ENCODE measurements around the gene SPN. TPM values are rescaled to one million over a fixed set of nuclear protein-coding genes. Genes with fewer than 3 reads are reported as not detected.
"Not testable (repeated sequence)": the region's sequence is repeated elsewhere in the genome, so short reads cannot be mapped to it uniquely, and the experiment has no call there.

The SPN gene
- polyA plus RNA-seq, 1 of the 3 experiments (the other 2 are of a cell fraction): 0.10 TPM

DNA sequence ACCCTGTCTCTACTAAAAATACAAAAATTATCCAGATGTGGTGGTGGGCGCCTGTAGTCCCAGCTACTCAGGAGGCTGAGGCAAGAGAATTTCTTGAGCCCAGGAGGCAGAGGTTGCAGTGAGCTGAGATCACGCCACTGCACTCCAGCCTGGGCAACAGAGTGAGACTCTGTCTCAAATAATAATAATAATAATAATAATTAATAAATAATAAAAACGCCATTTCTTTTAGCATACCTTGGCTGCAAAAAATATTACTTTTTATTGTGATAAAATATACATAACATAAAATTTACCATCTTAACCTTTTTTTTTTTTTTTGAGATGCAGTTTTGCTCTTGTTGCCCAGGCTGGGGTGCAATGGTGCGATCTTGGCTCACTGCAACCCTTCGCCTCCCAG, 39.8 kb upstream of the SPN start:
- H3K27me3 ChIP-seq (ENCODE audit: insufficient read depth); H3K9me3 ChIP-seq; H2AFZ ChIP-seq (ENCODE audit: low read depth); CTCF ChIA-PET; POLR2A ChIA-PET; H3K36me3 ChIP-seq (replicated peaks in 1 of 2; ENCODE audit: control insufficient read depth in 1 of 2, insufficient read depth in 2 of 2, low read length in 1 of 2); H3F3A ChIP-seq (replicated peaks; ENCODE audit: insufficient read depth); H3K4me1 ChIP-seq (ENCODE audit: control insufficient read depth in 1 of 2, insufficient read depth in 2 of 2, low read depth in 1 of 2, low read length in 1 of 2); H3K27ac ChIP-seq (ENCODE audit: low read depth in 2 of 2, low read length in 1 of 2); H4K20me1 ChIP-seq (ENCODE audit: insufficient read depth); H3K4me2 ChIP-seq; H3K9me2 ChIP-seq; DNase-seq; H3K4me3 ChIP-seq (ENCODE audit: low read depth in 2 of 2, low read length in 1 of 2); H3K9ac ChIP-seq; H3K79me2 ChIP-seq (ENCODE audit: insufficient read depth): not testable (repeated sequence)
- WGBS (ENCODE audit: low lambda C conversion rate): 94% methylated on average over 4 of the region's 5 CpGs

DNA sequence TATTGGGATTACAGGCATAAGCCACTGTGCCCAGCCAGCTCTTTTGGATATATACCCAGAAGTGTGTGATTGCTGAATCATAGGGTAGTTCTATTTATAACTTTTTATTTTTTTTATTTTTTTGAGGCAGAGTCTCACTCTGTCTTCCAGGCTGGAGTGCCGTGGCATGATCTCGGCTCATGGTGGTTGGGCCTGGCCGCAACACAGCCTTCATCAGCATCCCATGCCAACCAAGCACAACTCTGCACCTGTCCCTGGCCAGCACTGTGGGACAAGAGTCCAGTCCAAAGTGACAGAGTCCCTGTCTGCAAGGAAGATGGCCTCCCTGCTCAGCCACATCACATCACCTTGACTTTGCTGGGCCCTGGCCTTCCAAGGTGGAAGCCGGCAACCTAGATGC, 37.9 kb upstream of the SPN start:
- H3K27ac ChIP-seq (ENCODE audit: low read depth in 2 of 2, low read length in 1 of 2); H3K36me3 ChIP-seq (replicated peaks in 1 of 2; ENCODE audit: control insufficient read depth in 1 of 2, insufficient read depth in 2 of 2, low read length in 1 of 2); H3K4me2 ChIP-seq; H3K27me3 ChIP-seq (ENCODE audit: insufficient read depth); CTCF ChIA-PET; H3K9me2 ChIP-seq; H3K4me3 ChIP-seq (ENCODE audit: low read depth in 2 of 2, low read length in 1 of 2); H2AFZ ChIP-seq (ENCODE audit: low read depth); H3K4me1 ChIP-seq (ENCODE audit: control insufficient read depth in 1 of 2, insufficient read depth in 2 of 2, low read depth in 1 of 2, low read length in 1 of 2); POLR2A ChIA-PET; H3K79me2 ChIP-seq (ENCODE audit: insufficient read depth); H4K20me1 ChIP-seq (ENCODE audit: insufficient read depth); H3F3A ChIP-seq (replicated peaks; ENCODE audit: insufficient read depth); DNase-seq; H3K9me3 ChIP-seq; H3K9ac ChIP-seq: not testable (repeated sequence)
- WGBS (ENCODE audit: low lambda C conversion rate): 69% methylated on average over 3 of the region's 4 CpGs

DNA sequence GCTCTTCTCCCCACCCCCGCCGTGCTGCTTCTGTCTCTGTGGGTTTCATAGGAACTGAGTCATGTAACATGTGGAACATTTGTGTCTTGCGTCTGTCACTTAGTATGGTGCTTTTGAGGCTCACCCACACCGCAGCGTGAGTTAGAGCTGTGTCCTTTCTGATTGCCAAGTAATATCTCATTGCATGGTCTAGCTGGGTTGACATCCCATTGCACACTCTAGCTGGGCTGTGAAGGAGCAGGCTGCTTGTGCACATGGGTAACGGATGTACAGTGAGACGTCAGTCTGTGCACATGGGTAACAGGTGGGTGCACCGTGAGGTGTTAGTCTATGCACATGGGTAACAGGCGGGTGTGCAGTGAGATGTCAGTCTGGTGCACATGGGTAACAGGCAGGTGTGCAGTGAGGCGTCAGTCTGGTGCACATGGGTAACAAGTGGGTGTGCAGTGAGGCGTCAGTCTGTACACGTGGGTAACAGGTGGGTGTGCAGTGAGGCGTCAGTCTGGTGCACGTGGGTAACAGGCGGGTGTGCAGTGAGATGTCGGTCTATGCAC, 36.2 kb upstream of the SPN start:
- H3K27me3 ChIP-seq (ENCODE audit: insufficient read depth); H3K9me3 ChIP-seq; H3K4me2 ChIP-seq; H3K4me3 ChIP-seq (ENCODE audit: low read depth in 2 of 2, low read length in 1 of 2); H3K9ac ChIP-seq; H3F3A ChIP-seq (replicated peaks; ENCODE audit: insufficient read depth); H3K79me2 ChIP-seq (ENCODE audit: insufficient read depth); H3K27ac ChIP-seq (ENCODE audit: low read depth in 2 of 2, low read length in 1 of 2); H2AFZ ChIP-seq (ENCODE audit: low read depth); H3K36me3 ChIP-seq (replicated peaks in 1 of 2; ENCODE audit: control insufficient read depth in 1 of 2, insufficient read depth in 2 of 2, low read length in 1 of 2); H4K20me1 ChIP-seq (ENCODE audit: insufficient read depth); CTCF ChIA-PET; DNase-seq; H3K4me1 ChIP-seq (ENCODE audit: control insufficient read depth in 1 of 2, insufficient read depth in 2 of 2, low read depth in 1 of 2, low read length in 1 of 2); POLR2A ChIA-PET; H3K9me2 ChIP-seq: not testable (repeated sequence)
- 85% methylated on average over 14 of the region's 16 CpGs for WGBS (ENCODE audit: low lambda C conversion rate)

DNA sequence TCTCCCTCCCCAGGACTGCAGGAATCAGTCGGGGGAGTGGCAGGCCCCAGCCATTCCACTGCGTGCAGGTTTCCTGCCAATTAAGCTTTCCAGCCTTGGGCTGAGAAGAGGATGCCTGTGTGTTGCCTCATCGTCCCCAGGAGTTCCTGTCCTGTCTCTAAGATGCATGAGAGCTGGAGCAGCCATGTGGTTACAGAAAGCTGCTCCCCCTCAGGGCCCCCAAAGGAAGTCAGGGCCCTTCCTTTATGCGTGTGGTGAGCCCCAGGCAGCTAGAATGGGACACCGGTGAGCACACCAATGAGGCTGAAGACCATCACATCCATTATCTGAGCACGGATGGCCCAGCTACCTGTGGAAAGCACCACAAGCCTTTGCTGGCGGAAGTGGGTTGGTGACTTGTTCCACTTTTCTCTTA, 35.4 kb upstream of the SPN start:
- H3K4me1 ChIP-seq (ENCODE audit: control insufficient read depth in 1 of 2, insufficient read depth in 2 of 2, low read depth in 1 of 2, low read length in 1 of 2); H4K20me1 ChIP-seq (ENCODE audit: insufficient read depth); H3K27ac ChIP-seq (ENCODE audit: low read depth in 2 of 2, low read length in 1 of 2); H3K9me2 ChIP-seq; H2AFZ ChIP-seq (ENCODE audit: low read depth); H3K4me3 ChIP-seq (ENCODE audit: low read depth in 2 of 2, low read length in 1 of 2); H3F3A ChIP-seq (replicated peaks; ENCODE audit: insufficient read depth); H3K9ac ChIP-seq; CTCF ChIA-PET; H3K36me3 ChIP-seq (replicated peaks in 1 of 2; ENCODE audit: control insufficient read depth in 1 of 2, insufficient read depth in 2 of 2, low read length in 1 of 2); POLR2A ChIA-PET; H3K9me3 ChIP-seq; H3K79me2 ChIP-seq (ENCODE audit: insufficient read depth); DNase-seq; H3K4me2 ChIP-seq; H3K27me3 ChIP-seq (ENCODE audit: insufficient read depth): not testable (repeated sequence)
- WGBS (ENCODE audit: low lambda C conversion rate): 27% methylated on average over 2 of the region's 7 CpGs

DNA sequence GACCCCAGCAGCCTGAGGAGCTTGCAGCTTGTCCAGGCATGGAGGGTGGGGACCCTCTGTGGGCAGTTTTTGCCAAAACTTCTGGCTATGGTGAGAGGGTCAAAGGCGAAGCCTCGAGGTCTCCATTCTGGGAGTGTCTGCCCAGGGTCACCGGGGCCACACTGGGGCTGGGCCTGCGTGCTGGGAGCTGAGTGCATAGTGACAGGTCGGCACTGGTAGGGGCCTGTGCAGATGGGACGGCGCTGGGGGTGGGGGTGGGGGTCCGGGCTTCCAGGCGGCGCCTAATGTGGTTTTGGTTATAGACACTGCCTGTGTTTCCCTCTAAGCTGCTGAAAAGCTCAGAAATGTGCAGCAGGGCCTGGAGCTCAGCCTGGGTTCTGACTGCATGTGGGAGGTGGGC, 34.3 kb upstream of the SPN start:
- POLR2A ChIA-PET; H2AFZ ChIP-seq (ENCODE audit: low read depth); H3K9ac ChIP-seq; H3F3A ChIP-seq (replicated peaks; ENCODE audit: insufficient read depth); H3K79me2 ChIP-seq (ENCODE audit: insufficient read depth); H3K4me1 ChIP-seq (ENCODE audit: control insufficient read depth in 1 of 2, insufficient read depth in 2 of 2, low read depth in 1 of 2, low read length in 1 of 2); CTCF ChIA-PET; H3K27me3 ChIP-seq (ENCODE audit: insufficient read depth); H4K20me1 ChIP-seq (ENCODE audit: insufficient read depth); H3K9me2 ChIP-seq; H3K4me2 ChIP-seq; H3K27ac ChIP-seq (ENCODE audit: low read depth in 2 of 2, low read length in 1 of 2); H3K4me3 ChIP-seq (ENCODE audit: low read depth in 2 of 2, low read length in 1 of 2); DNase-seq; H3K36me3 ChIP-seq (replicated peaks in 1 of 2; ENCODE audit: control insufficient read depth in 1 of 2, insufficient read depth in 2 of 2, low read length in 1 of 2); H3K9me3 ChIP-seq: not testable (repeated sequence)
- no CpG with 5 or more reads among the region's 10 CpGs for WGBS (ENCODE audit: low lambda C conversion rate)

DNA sequence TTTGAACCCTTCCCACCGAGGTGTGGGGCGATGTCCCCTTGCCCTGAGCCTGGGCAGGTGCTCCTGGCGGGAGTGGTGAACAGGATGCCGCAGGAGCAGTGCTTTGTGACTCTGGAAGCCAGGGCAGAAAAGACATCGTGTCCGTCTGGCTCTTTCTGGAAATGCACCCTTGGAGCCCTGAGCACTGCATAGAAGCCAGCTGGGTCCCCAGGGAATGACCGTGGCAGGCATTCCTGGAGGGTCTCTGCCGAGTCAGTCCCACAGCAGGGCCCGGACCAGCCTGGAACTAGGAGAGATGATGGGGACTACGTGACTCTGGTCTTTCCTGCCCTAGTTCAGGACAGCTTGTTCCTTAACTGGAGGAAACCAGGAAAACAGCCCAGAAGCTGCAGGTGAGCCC, 33.7 kb upstream of the SPN start:
- H3K79me2 ChIP-seq (ENCODE audit: insufficient read depth); H3K4me3 ChIP-seq (ENCODE audit: low read depth in 2 of 2, low read length in 1 of 2); H4K20me1 ChIP-seq (ENCODE audit: insufficient read depth); H3K27ac ChIP-seq (ENCODE audit: low read depth in 2 of 2, low read length in 1 of 2); POLR2A ChIA-PET; H3K4me1 ChIP-seq (ENCODE audit: control insufficient read depth in 1 of 2, insufficient read depth in 2 of 2, low read depth in 1 of 2, low read length in 1 of 2); DNase-seq; H3K9ac ChIP-seq; H3F3A ChIP-seq (replicated peaks; ENCODE audit: insufficient read depth); H3K9me3 ChIP-seq; CTCF ChIA-PET; H3K36me3 ChIP-seq (replicated peaks in 1 of 2; ENCODE audit: control insufficient read depth in 1 of 2, insufficient read depth in 2 of 2, low read length in 1 of 2); H2AFZ ChIP-seq (ENCODE audit: low read depth); H3K4me2 ChIP-seq; H3K9me2 ChIP-seq; H3K27me3 ChIP-seq (ENCODE audit: insufficient read depth): not testable (repeated sequence)
- 85% methylated on average over 6 of the region's 10 CpGs for WGBS (ENCODE audit: low lambda C conversion rate)

DNA sequence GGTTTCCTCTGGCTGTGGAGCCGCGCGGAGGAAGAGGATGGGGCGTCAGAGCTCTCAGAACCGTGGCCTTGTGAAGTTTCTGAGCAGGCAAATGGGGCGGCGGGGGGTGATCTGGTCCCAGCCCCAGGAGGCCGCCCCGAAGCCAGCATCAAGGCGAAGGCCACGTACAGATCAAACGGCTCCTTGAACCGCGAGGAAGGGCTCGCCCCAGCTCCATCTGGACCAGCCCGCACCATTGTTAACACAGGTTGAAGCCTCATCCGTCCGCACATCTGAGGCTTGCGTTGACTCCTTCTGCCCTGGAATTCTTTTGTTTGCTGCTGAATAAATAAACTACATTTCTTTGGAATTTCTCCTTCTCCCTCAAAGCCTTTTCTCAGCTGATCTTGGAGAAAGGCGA, 31.4 kb upstream of the SPN start:
- H3K4me3 ChIP-seq (ENCODE audit: low read depth in 2 of 2, low read length in 1 of 2); H3K9me3 ChIP-seq; H3K9ac ChIP-seq; H3F3A ChIP-seq (replicated peaks; ENCODE audit: insufficient read depth); H3K27me3 ChIP-seq (ENCODE audit: insufficient read depth); CTCF ChIA-PET; H3K27ac ChIP-seq (ENCODE audit: low read depth in 2 of 2, low read length in 1 of 2); H3K79me2 ChIP-seq (ENCODE audit: insufficient read depth); POLR2A ChIA-PET; H3K9me2 ChIP-seq; H3K4me1 ChIP-seq (ENCODE audit: control insufficient read depth in 1 of 2, insufficient read depth in 2 of 2, low read depth in 1 of 2, low read length in 1 of 2); DNase-seq; H2AFZ ChIP-seq (ENCODE audit: low read depth); H3K4me2 ChIP-seq; H3K36me3 ChIP-seq (replicated peaks in 1 of 2; ENCODE audit: control insufficient read depth in 1 of 2, insufficient read depth in 2 of 2, low read length in 1 of 2); H4K20me1 ChIP-seq (ENCODE audit: insufficient read depth): not testable (repeated sequence)
- 96% methylated on average over 14 of the region's 20 CpGs for WGBS (ENCODE audit: low lambda C conversion rate)

Measured in SK-N-SH (cell line).